PC-9 (cell line): ENCODE measurements around the gene PIK3C2G. TPM values are rescaled to one million over a fixed set of nuclear protein-coding genes. Genes with fewer than 3 reads are reported as not detected.

Experiments used
- BruUV-seq: library from RNA; stranded (reverse); fragments of 400-500 nt; replicated peaks from 2 replicates; lab custom pipeline; 2021; lab: Mats Ljungman, UMichigan
- CTCF ChIA-PET: fragments of 300-600 bp; sonication (Branson Sonifier 250); formaldehyde crosslinking; loops from one replicate; lab custom pipeline; 2022; ENCODE audit warnings: antibody characterized with exemption; lab: Charles Lee
- POLR2A ChIA-PET: fragments of 300-600 bp; sonication (Branson Sonifier 250); formaldehyde crosslinking; loops from one replicate; lab custom pipeline; 2022; ENCODE audit warnings: antibody characterized with exemption; ENCODE audit not compliant: unreplicated experiment; lab: Charles Lee
- DNase-seq, 2 experiments: peaks; one replicate each; pipeline versions ENCODE4 v3.0.0 to v3.0.0-alpha.2; 2015 to 2022; ENCODE audit warnings: mixed read lengths in 1 of 2
- H2AFZ ChIP-seq: fragments of 200-600 bp; sonication (generic); 2 replicates; pipeline ENCODE4 v1.8.1; 2017; ENCODE audit warnings: antibody characterized with exemption
- H3F3A ChIP-seq: fragments of 200-600 bp; sonication (generic); 2 replicates; pipeline ENCODE4 v1.8.1; 2017; ENCODE audit warnings: antibody characterized with exemption, mild to moderate bottlenecking, low read depth; ENCODE audit not compliant: insufficient read depth
- H3K27ac ChIP-seq: fragments of 200-600 bp; sonication (generic); 2 replicates; pipeline ENCODE4 v1.6.1; 2016; ENCODE audit warnings: mixed run types
- H3K27me3 ChIP-seq: fragments of 200-600 bp; sonication (generic); 2 replicates; pipeline ENCODE4 v1.6.1; 2016; ENCODE audit warnings: low read depth, mixed run types; ENCODE audit not compliant: insufficient read depth
- H3K36me3 ChIP-seq: fragments of 200-600 bp; sonication (generic); 2 replicates; pipeline ENCODE4 v1.6.1; 2016; ENCODE audit warnings: low read depth, mixed run types
- H3K4me1 ChIP-seq: fragments of 200-600 bp; sonication (generic); replicated peaks from 2 replicates; pipeline ENCODE4 v1.6.1; 2016; ENCODE audit warnings: mixed run types; ENCODE audit not compliant: insufficient read depth
- H3K4me2 ChIP-seq: fragments of 200-600 bp; sonication (generic); 2 replicates; pipeline ENCODE4 v1.6.1; 2017; ENCODE audit warnings: mixed run types
- H3K4me3 ChIP-seq: fragments of 200-600 bp; sonication (generic); 2 replicates; pipeline ENCODE4 v1.6.1; 2016; ENCODE audit warnings: mixed run types
- H3K79me2 ChIP-seq: fragments of 200-600 bp; sonication (generic); 2 replicates; pipeline ENCODE4 v1.6.1; 2017; ENCODE audit warnings: low read depth, mixed run types
- H3K9me2 ChIP-seq: fragments of 200-600 bp; sonication (generic); 2 replicates; pipeline ENCODE4 v1.8.1; 2017; ENCODE audit warnings: mild to moderate bottlenecking; ENCODE audit not compliant: insufficient read depth
- H3K9me3 ChIP-seq: fragments of 200-600 bp; sonication (generic); 2 replicates; pipeline ENCODE4 v1.8.1; 2016; ENCODE audit warnings: low read depth; ENCODE audit not compliant: insufficient read depth
- H4K20me1 ChIP-seq: fragments of 200-600 bp; sonication (generic); 2 replicates; pipeline ENCODE4 v1.8.1; 2017; ENCODE audit not compliant: insufficient read depth
- EZH2 ChIP-seq: fragments of 200-600 bp; sonication (generic); IDR thresholded peaks from 2 replicates; pipeline ENCODE4 v1.8.0; 2017; ENCODE audit warnings: antibody characterized with exemption, low read depth
- intact Hi-C: fragments of 100-400 bp; cut with micrococcal nuclease; formaldehyde crosslinking; loops from one replicate; pipeline ENCODE4 v1.10.0; 2022; ENCODE audit not compliant: unreplicated experiment
- total RNA-seq: library from RNA; stranded (reverse); gene quantifications from 2 replicates; pipeline ENCODE4 v1.2.3, GENCODE V29; 2021
- TF ChIP-seq, protein P1 (sequence below): fragments of 200-600 bp; sonication (generic); conservative IDR thresholded peaks from 2 replicates; pipeline ENCODE4 v1.6.1; 2017; ENCODE audit warnings: mixed run types, antibody characterized with exemption, mild to moderate bottlenecking, moderate library complexity

PIK3C2G gene
- total RNA-seq, 1 experiment from 2014 or later: 1.4 TPM

DNA sequence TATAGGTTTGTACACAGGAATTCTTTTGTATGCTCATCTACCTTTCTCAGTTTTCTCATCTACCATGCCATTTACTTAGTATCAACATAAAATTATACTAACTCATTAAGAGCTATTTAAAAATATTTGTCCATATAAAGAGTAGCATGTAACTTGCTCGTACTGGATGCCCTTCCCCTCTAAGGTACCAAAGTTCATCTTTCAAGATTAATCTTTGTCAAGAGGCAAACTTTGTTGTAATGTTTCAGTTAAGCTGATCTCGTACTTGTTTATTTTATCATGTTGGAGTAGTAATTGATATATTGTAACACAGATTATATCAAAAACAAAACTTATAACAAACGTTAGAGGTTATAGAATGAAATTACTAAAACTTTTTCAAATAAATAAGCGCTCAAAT is 128.5 kb downstream of the PIK3C2G start:
- no peaks in the 10 kb centered on the region for H3K4me1 ChIP-seq
- no peaks in the 10 kb centered on the region for H4K20me1 ChIP-seq
- H2AFZ ChIP-seq: 0 out of 2 replicates have a peak overlapping the region, but pooled peaks have one; percentile 9
- H3F3A ChIP-seq: no peaks in the 10 kb centered on the region
- CTCF ChIA-PET: interaction anchor here (0.6 kb wide), 1 partner anchor 131 kb away, joined by 3 read pairs; no protein-coding TSS in a partner anchor
- H3K36me3 ChIP-seq: no peaks in the 10 kb centered on the region
- H3K27ac ChIP-seq: no peak overlapping the region
- no peaks in the 10 kb centered on the region for H3K9me2 ChIP-seq
- H3K4me3 ChIP-seq: no peak overlapping the region
- DNase-seq: no peak
- no TSS peak for BruUV-seq
- POLR2A ChIA-PET: no interaction called here
- H3K9me3 ChIP-seq: no peaks in the 10 kb centered on the region
- H3K27me3 ChIP-seq: no peaks in the 10 kb centered on the region
- H3K79me2 ChIP-seq: no peaks in the 10 kb centered on the region
- intact Hi-C loops: no loop called here
- H3K4me2 ChIP-seq: no peak overlapping the region
- TF ChIP-seq, protein P1, sequence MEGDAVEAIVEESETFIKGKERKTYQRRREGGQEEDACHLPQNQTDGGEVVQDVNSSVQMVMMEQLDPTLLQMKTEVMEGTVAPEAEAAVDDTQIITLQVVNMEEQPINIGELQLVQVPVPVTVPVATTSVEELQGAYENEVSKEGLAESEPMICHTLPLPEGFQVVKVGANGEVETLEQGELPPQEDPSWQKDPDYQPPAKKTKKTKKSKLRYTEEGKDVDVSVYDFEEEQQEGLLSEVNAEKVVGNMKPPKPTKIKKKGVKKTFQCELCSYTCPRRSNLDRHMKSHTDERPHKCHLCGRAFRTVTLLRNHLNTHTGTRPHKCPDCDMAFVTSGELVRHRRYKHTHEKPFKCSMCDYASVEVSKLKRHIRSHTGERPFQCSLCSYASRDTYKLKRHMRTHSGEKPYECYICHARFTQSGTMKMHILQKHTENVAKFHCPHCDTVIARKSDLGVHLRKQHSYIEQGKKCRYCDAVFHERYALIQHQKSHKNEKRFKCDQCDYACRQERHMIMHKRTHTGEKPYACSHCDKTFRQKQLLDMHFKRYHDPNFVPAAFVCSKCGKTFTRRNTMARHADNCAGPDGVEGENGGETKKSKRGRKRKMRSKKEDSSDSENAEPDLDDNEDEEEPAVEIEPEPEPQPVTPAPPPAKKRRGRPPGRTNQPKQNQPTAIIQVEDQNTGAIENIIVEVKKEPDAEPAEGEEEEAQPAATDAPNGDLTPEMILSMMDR: no peak
- no peak for TF ChIP-seq EZH2

DNA sequence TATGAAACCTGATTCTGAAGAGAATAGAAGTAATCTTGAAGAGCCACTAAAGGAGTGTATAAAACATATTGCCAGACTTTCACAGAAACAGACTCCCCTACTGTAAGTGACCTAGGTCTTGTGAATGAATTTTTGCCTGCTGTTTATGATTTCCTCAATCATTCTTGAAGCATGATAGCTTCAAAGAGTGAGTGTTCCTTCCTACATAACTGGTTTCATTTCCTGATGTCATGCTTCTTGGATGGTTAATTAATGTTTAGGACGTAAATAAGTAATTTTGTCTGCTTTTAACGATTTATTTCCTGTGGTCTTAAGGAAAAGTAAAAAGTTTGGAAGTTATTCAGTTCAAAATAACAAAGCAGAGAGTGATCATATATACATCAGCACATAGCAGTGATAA is 129.8 kb downstream of the PIK3C2G start:
- Histone ChIP-seq H3K79me2 (no peaks in the 10 kb centered on the region), H3K4me2 (no peak overlapping the region), H3F3A (no peaks in the 10 kb centered on the region), H3K4me1 (no peaks in the 10 kb centered on the region), H3K4me3 (no peak overlapping the region), H4K20me1 (no peaks in the 10 kb centered on the region), H3K9me2 (no peaks in the 10 kb centered on the region), H2AFZ (peak overlapping the region; percentile 57; the same call in 1 of the 2 replicates), H3K27me3 (no peaks in the 10 kb centered on the region), H3K36me3 (no peaks in the 10 kb centered on the region), H3K27ac (no peak overlapping the region), H3K9me3 (no peaks in the 10 kb centered on the region)
- BruUV-seq: no TSS peak
- no peak for TF ChIP-seq EZH2
- TF ChIP-seq, protein P1: no peak
- intact Hi-C loops: no loop called here
- ChIA-PET POLR2A (interaction anchor here (0.7 kb wide), 1 partner anchor 872 kb away, joined by 9 read pairs; no protein-coding TSS in a partner anchor), CTCF (no interaction called here)
- DNase-seq: no peak

DNA sequence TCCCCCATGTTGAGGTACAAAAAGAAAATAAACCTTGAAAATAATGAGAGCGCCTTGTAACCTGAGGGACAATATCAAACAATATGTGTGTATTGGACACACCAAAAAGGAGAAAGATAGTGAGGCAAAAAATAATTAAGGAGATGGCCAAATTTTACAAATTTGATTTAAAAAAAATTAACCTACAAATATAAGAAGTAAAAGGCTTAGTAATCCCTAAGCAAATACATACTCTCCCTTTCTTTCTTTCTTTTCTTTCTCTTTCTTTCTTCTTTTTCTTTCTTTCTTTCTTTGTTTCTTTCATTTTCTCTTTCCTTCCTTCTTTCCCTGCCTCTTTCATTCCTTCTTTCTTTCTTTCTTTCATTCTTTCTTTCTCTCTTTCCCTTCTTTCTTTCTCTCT is 133.4 kb downstream of the PIK3C2G start:
- no peak overlapping the region for H3K4me3 ChIP-seq
- ChIA-PET CTCF (no interaction called here), POLR2A (no interaction called here)
- H3K9me2 ChIP-seq: no peaks in the 10 kb centered on the region
- intact Hi-C loops: no loop called here
- H3K79me2 ChIP-seq: no peaks in the 10 kb centered on the region
- no peak for DNase-seq
- no peaks in the 10 kb centered on the region for H4K20me1 ChIP-seq
- no TSS peak for BruUV-seq
- H3K27ac ChIP-seq: no peak overlapping the region
- H3K36me3 ChIP-seq: no peaks in the 10 kb centered on the region
- no peaks in the 10 kb centered on the region for H3K4me1 ChIP-seq
- no peak overlapping the region for H2AFZ ChIP-seq
- no peak overlapping the region for H3K4me2 ChIP-seq
- H3F3A ChIP-seq: no peaks in the 10 kb centered on the region
- H3K9me3 ChIP-seq: no peaks in the 10 kb centered on the region
- no peaks in the 10 kb centered on the region for H3K27me3 ChIP-seq
- no peak for TF ChIP-seq EZH2
- TF ChIP-seq, protein P1: no peak
